Suprapubic skin (tissue), 3 donors: ENCODE measurements around the gene CHD2.

ENCODE experiments used
- POLR2A ChIP-seq, 2 donors: fragments of 450-650 bp; IDR thresholded peaks; one replicate each; pipeline ENCODE4 v1.6.1; 2017; ENCODE audit warnings: antibody characterized with exemption in 2 of 2, mild to moderate bottlenecking in 2 of 2, moderate library complexity in 2 of 2
- TF ChIP-seq, protein P1 (sequence below), 2 donors: fragments of 200-600 bp in 1 of 2; fragments of 450-650 bp in 1 of 2; sonication (generic) in 1 of 2; IDR thresholded peaks; one replicate each; pipeline ENCODE4 v1.5.1; 2016 to 2019; ENCODE audit warnings: antibody characterized with exemption in 2 of 2, mild to moderate bottlenecking in 1 of 2, moderate library complexity in 1 of 2

GRCh38 chr15:92915766-92916435 lies 15.8 kb downstream of the CHD2 start:
- TF ChIP-seq, protein P1, sequence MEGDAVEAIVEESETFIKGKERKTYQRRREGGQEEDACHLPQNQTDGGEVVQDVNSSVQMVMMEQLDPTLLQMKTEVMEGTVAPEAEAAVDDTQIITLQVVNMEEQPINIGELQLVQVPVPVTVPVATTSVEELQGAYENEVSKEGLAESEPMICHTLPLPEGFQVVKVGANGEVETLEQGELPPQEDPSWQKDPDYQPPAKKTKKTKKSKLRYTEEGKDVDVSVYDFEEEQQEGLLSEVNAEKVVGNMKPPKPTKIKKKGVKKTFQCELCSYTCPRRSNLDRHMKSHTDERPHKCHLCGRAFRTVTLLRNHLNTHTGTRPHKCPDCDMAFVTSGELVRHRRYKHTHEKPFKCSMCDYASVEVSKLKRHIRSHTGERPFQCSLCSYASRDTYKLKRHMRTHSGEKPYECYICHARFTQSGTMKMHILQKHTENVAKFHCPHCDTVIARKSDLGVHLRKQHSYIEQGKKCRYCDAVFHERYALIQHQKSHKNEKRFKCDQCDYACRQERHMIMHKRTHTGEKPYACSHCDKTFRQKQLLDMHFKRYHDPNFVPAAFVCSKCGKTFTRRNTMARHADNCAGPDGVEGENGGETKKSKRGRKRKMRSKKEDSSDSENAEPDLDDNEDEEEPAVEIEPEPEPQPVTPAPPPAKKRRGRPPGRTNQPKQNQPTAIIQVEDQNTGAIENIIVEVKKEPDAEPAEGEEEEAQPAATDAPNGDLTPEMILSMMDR (IDR thresholded peaks at IDR 0.05): no peak
- TF ChIP-seq POLR2A (IDR thresholded peaks at IDR 0.05): no peak
